ENCODE data around the gene TOPAZ1.

TOPAZ1 gene

DNA sequence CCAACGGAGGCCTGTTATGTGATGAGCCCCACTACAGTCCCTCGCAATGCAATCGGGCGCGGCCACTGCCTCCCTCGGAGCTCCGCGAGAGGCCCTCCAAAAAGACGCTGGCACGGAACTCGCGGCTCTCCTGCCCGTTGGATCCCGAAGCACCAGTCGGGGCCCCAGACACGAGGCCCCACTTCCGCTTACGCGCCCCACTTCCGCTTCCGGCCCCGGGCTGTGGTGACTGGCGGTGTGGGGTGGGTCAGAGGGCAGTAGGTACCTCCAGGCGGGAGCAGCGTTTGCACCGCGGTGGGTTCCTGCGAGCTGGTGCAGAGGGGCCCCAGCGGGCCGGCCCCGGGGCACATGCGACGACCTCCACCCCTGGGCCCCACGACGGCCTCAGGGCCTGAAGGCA, at the start of gene TOPAZ1:
TOPAZ1 (plus strand) TSS at position 181 of the 400 bp plus-strand sequence; CDS start at position 349, 168 bp downstream.
- TF ChIP-seq, protein P1, sequence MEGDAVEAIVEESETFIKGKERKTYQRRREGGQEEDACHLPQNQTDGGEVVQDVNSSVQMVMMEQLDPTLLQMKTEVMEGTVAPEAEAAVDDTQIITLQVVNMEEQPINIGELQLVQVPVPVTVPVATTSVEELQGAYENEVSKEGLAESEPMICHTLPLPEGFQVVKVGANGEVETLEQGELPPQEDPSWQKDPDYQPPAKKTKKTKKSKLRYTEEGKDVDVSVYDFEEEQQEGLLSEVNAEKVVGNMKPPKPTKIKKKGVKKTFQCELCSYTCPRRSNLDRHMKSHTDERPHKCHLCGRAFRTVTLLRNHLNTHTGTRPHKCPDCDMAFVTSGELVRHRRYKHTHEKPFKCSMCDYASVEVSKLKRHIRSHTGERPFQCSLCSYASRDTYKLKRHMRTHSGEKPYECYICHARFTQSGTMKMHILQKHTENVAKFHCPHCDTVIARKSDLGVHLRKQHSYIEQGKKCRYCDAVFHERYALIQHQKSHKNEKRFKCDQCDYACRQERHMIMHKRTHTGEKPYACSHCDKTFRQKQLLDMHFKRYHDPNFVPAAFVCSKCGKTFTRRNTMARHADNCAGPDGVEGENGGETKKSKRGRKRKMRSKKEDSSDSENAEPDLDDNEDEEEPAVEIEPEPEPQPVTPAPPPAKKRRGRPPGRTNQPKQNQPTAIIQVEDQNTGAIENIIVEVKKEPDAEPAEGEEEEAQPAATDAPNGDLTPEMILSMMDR (IDR thresholded peaks at IDR 0.05; ENCODE audit: insufficient read depth, low read depth, low read length, missing control alignments) = no peak
- H3K4me3 ChIP-seq (ENCODE audit: low read length) = no peak within 1 kb of the TSS
- no peak for DNase-seq (ENCODE audit: low read depth)

DNA sequence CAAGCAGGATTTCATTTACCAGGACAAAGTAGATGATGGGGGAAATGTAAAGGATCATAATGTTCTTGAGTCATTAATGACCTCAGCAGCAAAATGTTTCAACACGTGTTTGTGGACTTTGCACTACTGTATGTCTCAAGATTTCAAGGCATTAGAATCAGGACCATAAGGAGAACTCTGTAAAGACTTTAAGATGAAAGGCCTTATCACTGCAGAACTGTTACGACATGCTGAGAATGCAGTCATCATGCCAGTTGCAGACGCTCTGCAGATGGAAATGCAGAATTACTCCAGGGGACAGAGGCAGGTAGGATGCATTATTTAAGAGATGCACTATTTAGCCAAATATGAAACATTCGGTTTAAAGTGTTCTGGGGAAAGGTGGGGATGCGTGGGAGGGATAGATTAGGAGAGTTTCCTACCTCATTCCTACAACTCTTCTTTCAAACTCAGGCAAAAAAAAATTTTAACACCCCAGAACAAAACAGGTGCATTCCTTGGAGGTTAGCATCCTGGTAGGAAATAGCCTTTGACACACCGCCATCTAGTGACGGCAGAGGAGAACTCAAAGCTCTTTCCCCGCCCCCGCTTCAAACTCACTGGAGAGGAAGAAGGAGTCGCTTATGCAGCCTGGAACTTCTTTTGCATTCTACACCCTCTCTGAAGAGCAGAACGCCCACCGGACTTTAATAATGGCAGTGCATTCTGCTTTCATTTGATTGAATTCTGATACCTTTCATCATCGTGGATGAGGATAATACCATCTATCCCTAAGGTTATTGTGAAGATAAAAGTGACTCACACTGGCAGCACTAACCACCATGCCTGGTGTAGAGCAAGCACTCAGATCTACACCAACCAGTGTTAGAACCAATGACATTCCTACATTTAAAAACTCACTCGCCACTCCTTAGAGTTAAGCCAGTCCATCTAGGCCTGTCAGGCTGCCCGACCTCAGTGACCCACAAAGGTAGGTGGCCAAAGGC, 43.1 kb upstream of the TOPAZ1 start:
- H3K4me3 ChIP-seq (ENCODE audit: low read length) = no peak overlapping the region
- DNase-seq (ENCODE audit: low read depth) = peak; percentile 81
- TF ChIP-seq, protein P1 (IDR thresholded peaks at IDR 0.05; ENCODE audit: insufficient read depth, low read depth, low read length, missing control alignments) = peak; percentile 90

DNA sequence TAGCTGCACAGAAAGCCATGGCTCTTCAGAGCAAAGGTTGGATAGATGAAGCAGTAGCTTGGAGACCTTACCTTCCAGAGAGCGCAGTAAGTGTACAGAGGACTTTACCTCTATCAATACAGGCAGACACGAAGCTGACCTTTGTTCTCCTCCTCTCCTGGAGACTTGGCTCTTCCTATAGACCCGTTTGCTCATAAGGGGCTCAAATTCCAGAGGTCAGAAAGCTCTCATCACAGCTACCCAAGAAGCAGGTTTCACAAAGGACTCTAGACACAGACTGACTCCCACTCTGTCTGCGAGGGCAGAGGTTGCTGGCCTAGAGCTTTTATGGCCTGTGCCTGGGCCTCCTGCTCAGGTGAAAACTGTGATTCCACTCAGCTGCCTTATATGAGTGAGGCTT, 35.4 kb upstream of the TOPAZ1 start:
- H3K4me3 ChIP-seq (ENCODE audit: low read length) = no peak overlapping the region
- DNase-seq (ENCODE audit: low read depth) = no peak
- TF ChIP-seq, protein P1 (IDR thresholded peaks at IDR 0.05; ENCODE audit: insufficient read depth, low read depth, low read length, missing control alignments) = no peak

DNA sequence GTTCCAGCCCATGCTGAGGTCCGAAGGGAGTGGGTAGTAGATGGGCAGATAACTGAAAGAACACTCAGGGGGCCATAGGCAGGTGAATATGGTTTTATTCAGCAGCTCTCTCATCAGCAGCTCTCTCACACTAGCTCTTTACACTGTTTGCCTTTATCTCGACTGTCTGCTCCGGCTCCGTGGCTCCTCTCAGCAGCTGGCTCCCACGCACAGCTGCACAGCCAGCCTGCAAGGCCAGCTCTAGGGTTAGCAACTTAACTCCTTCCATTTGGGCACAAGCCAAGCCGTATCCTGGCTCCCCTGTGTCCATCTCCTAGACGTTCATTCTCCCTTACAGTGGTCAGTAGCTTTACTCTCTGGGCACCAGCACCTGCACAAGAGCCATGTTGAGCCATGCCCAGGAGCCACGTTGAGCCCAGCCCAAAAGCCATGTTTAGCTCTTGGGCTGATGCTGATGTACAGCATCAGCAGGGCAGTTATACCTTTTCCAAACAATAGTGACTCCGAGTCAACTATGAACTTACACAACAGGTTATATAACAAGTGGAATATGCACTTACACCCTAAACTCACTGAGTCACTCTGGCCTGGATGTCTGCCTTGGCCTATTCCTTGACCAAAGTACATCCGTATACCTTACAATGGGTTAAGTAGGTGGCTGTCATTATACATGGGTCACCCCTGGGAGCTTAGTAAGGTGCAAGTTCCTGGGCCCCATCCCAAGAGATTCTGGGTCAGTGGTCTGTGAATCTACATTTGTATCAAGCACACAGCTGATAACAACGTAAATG, 34.6 kb upstream of the TOPAZ1 start:
- H3K4me3 ChIP-seq (ENCODE audit: low read length) = no peak overlapping the region
- DNase-seq (ENCODE audit: low read depth) = no peak
- TF ChIP-seq, protein P1 (IDR thresholded peaks at IDR 0.05; ENCODE audit: insufficient read depth, low read depth, low read length, missing control alignments) = no peak

DNA sequence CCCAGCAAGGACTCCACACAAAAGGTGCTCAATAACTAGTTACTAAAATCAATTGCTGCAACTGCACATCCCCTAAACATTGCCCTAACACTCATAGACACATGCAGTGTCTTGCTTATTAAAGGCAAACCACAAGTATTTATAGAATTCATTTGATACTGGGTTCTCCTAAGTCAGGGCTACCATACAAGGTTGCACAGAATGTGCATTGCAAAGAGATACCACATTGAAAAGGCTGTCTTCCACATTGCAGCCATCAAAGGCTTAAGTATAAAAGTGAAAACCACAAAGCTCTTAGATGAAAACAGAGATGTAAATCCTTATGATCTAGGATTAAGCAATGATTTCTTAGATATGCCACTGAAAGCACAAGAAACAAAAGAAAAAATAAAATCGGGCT, 33.6 kb upstream of the TOPAZ1 start:
- TF ChIP-seq, protein P1 (IDR thresholded peaks at IDR 0.05; ENCODE audit: insufficient read depth, low read depth, low read length, missing control alignments) = no peak
- no peak overlapping the region for H3K4me3 ChIP-seq (ENCODE audit: low read length)
- no peak for DNase-seq (ENCODE audit: low read depth)

DNA sequence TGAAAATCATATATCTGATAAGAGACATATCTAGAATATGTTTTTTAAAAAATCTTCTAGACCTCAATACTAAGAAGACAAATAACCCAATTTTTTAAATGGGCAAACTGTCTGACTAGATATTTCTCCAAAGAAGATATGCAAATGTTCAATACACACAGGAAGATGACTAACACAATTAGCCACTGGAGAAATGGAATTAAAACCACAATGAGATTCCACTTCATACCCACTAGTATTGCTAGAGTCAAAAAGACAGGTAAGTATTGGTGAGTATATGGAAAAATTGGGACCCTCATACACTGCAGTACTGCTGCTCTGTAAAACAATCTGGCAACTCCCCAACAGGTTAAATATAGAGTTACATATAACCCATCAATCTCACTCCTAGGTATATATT, 33.1 kb upstream of the TOPAZ1 start:
- H3K4me3 ChIP-seq (ENCODE audit: low read length) = no peak overlapping the region
- DNase-seq (ENCODE audit: low read depth) = peak; percentile 17
- TF ChIP-seq, protein P1 (IDR thresholded peaks at IDR 0.05; ENCODE audit: insufficient read depth, low read depth, low read length, missing control alignments) = no peak

Data from epithelial cell of esophagus (primary cell).